B cell (primary cell): ENCODE results near the gene GLP2R. TPM values are rescaled to one million over a fixed set of nuclear protein-coding genes. Genes with fewer than 3 reads are reported as not detected.
"Not testable (repeated sequence)": the region's sequence is repeated elsewhere in the genome, so short reads cannot be mapped to it uniquely, and the experiment has no call there.

Experiments
- ATAC-seq: fragments of 200-7000 bp; cut with Tn5 transposase; one replicate; pipeline ENCODE4 v1.10.0; 2021; ENCODE audit warnings: low read depth, mild to moderate bottlenecking, moderate number of reproducible peaks, moderate library complexity
- CTCF ChIA-PET: fragments of 350-600 bp; sonication (Branson Sonifier 250); formaldehyde crosslinking; loops from one replicate; lab custom pipeline; 2021; ENCODE audit warnings: antibody characterized with exemption, inconsistent platforms; lab: Charles Lee
- POLR2A ChIA-PET: fragments of 350-600 bp; sonication (Branson Sonifier 250); formaldehyde crosslinking; loops from one replicate; lab custom pipeline; 2021; ENCODE audit warnings: antibody characterized with exemption; lab: Charles Lee
- DNase-seq: peaks from one replicate; pipeline ENCODE4 v3.0.0; 2013
- H2AFZ ChIP-seq: 2 replicates; pipeline ENCODE4 v1.6.1; 2012; ENCODE audit warnings: mild to moderate bottlenecking, low read depth, low read length; ENCODE audit not compliant: insufficient read depth, poor library complexity, severe bottlenecking
- H3K27ac ChIP-seq, 2 donors: 1 replicate in 1 of 2; 2 replicates in 1 of 2; pipeline ENCODE4 v1.5.1; 2012 to 2013; ENCODE audit warnings: low read length in 2 of 2, mild to moderate bottlenecking in 2 of 2, moderate library complexity in 1 of 2
- H3K27me3 ChIP-seq, 4 experiments: fragments of 200-600 bp in 1 of 4; sonication (generic) in 1 of 4; replicated peaks in 1 of 4; 1 replicate in 2 of 4; 2 replicates in 2 of 4; pipeline versions ENCODE4 v1.6.1 to v1.7.0; 2013 to 2016; ENCODE audit warnings: low read length in 3 of 4, mild to moderate bottlenecking in 2 of 4, mixed read lengths in 1 of 4, moderate library complexity in 1 of 4; ENCODE audit not compliant: insufficient read depth in 4 of 4, control insufficient read depth in 3 of 4; ENCODE audit errors: control extremely low read depth in 1 of 4
- H3K36me3 ChIP-seq, 2 experiments: replicated peaks in 1 of 2; 1 replicate in 1 of 2; 2 replicates in 1 of 2; pipeline versions ENCODE4 v1.6.1 to v1.7.1; 2013; ENCODE audit warnings: low read length in 1 of 2; ENCODE audit not compliant: insufficient read depth in 2 of 2, control insufficient read depth in 1 of 2; ENCODE audit errors: control extremely low read depth in 1 of 2, extremely low read depth in 1 of 2
- H3K4me1 ChIP-seq, 2 donors: fragments of 200-600 bp in 1 of 2; sonication (generic) in 1 of 2; 1 replicate in 1 of 2; 2 replicates in 1 of 2; pipeline versions ENCODE4 v1.5.1 to v1.6.1; 2013 to 2017; ENCODE audit warnings: low read length in 2 of 2; ENCODE audit not compliant: control insufficient read depth in 2 of 2, insufficient read depth in 2 of 2
- H3K4me2 ChIP-seq: replicated peaks from 2 replicates; pipeline ENCODE3; 2012; ENCODE audit warnings: mild to moderate bottlenecking, low read depth, low read length; ENCODE audit not compliant: poor library complexity, severe bottlenecking
- H3K4me3 ChIP-seq, 5 experiments: fragments of 200-600 bp in 1 of 5; sonication (generic) in 1 of 5; 1 replicate in 3 of 5; 2 replicates in 2 of 5; pipeline versions ENCODE4 v1.5.1 to v1.7.0; 2011 to 2016; ENCODE audit warnings: low read length in 4 of 5, mild to moderate bottlenecking in 4 of 5, low read depth in 2 of 5, control low read depth in 1 of 5, moderate library complexity in 1 of 5; ENCODE audit not compliant: insufficient read depth in 1 of 5; ENCODE audit errors: control extremely low read depth in 1 of 5, extremely low read depth in 1 of 5
- H3K79me2 ChIP-seq: fragments of 200-600 bp; sonication (generic); one replicate; pipeline ENCODE4 v1.6.0; 2016; ENCODE audit warnings: low read length; ENCODE audit not compliant: control insufficient read depth, insufficient read depth
- H3K9ac ChIP-seq: fragments of 200-600 bp; sonication (generic); 2 replicates; pipeline ENCODE4 v1.6.1; 2017; ENCODE audit warnings: mild to moderate bottlenecking, low read length, moderate library complexity
- H3K9me3 ChIP-seq, 3 donors: one replicate each; pipeline versions ENCODE4 v1.6.1 to v1.7.1; 2013; ENCODE audit warnings: low read length in 2 of 3; ENCODE audit not compliant: control insufficient read depth in 2 of 3, insufficient read depth in 1 of 3; ENCODE audit errors: control extremely low read depth in 1 of 3
- H4K20me1 ChIP-seq: 2 replicates; pipeline ENCODE4 v1.6.0; 2012; ENCODE audit warnings: mild to moderate bottlenecking, low read length; ENCODE audit not compliant: insufficient read depth, control insufficient read depth, poor library complexity, severe bottlenecking
- H3K27ac Mint-ChIP-seq: one replicate; pipeline ENCODE4 v1.8.0; 2021; ENCODE audit warnings: mixed read lengths
- H3K27me3 Mint-ChIP-seq: one replicate; pipeline ENCODE4 v1.8.0; 2021; ENCODE audit warnings: mixed read lengths
- H3K4me1 Mint-ChIP-seq: one replicate; pipeline ENCODE4 v1.8.0; 2021; ENCODE audit warnings: mixed read lengths
- H3K4me3 Mint-ChIP-seq: one replicate; pipeline ENCODE4 v1.8.0; 2021; ENCODE audit warnings: mixed read lengths
- H3K9me3 Mint-ChIP-seq: one replicate; pipeline ENCODE4 v1.8.0; 2022; ENCODE audit warnings: mixed read lengths; ENCODE audit not compliant: insufficient read depth
- CTCF ChIP-seq: fragments of 200-600 bp; IDR thresholded peaks from one replicate; pipeline ENCODE4 v1.8.0; 2022; ENCODE audit warnings: antibody characterized with exemption, mild to moderate bottlenecking
- EZH2 ChIP-seq: IDR thresholded peaks from 2 replicates; pipeline ENCODE4 v1.6.1; 2012; ENCODE audit warnings: borderline replicate concordance, low read depth, mild to moderate bottlenecking, moderate library complexity, low read length; ENCODE audit not compliant: insufficient read depth, poor library complexity, severe bottlenecking
- WGBS: methylation state at CpG from one replicate; pipeline ENCODE4 v1.1.5; 2013; ENCODE audit warnings: missing lambda C conversion rate; ENCODE audit not compliant: insufficient coverage; 5-methylcytosine and 5-hydroxymethylcytosine counted together
- intact Hi-C: fragments of 100-400 bp; cut with micrococcal nuclease; formaldehyde crosslinking; loops from one replicate; pipeline ENCODE4 v1.10.0; 2022
- polyA plus RNA-seq: library from polyadenylated mRNA; depleted of rRNA; stranded (reverse); fragments of >200 nt; gene quantifications from 2 replicates; pipeline ENCODE4 v1.2.3, GENCODE V29; 2012
- total RNA-seq, 2 donors: library from RNA; stranded (reverse); fragments of 120-200 nt in 1 of 2; gene quantifications; 1 replicate in 1 of 2; 2 replicates in 1 of 2; pipeline versions ENCODE4 v1.2.3 to v1.2.4, GENCODE V29; 2013 to 2022

The GLP2R gene
- total and polyA plus RNA-seq, 2 donors (not counting 1 experiment from before 2014, with no cell fraction given), result not detected

- ATAC-seq (no peak), DNase-seq (no peak)
- Histone ChIP-seq H3K9me3 (no peaks in the 10 kb centered on the region), H3K79me2 (no peaks in the 10 kb centered on the region), H3K27ac (no peak overlapping the region), H3K27me3 (no peaks in the 10 kb centered on the region), H2AFZ (no peak overlapping the region), H3K9ac (no peak overlapping the region), H3K4me1 (no peaks in the 10 kb centered on the region), H3K4me2 (no peak overlapping the region), H3K4me3 (no peak overlapping the region), H4K20me1 (no peaks in the 10 kb centered on the region), H3K36me3 (peaks cover 0 to 2% of the 10 kb centered on the region in 2 experiments)
- CTCF ChIA-PET, result interaction anchor here (3.8 kb wide), 1 partner anchor 699 kb away, joined by 18 read pairs; no protein-coding TSS in a partner anchor
- no peaks in the 10 kb centered on the region for H3K9me3 Mint-ChIP-seq
- intact Hi-C loops, result no loop called here
- TF ChIP-seq CTCF, result no peak
- TF ChIP-seq EZH2, result no peak
- H3K27ac Mint-ChIP-seq, result no peak overlapping the region
- 90% methylated on average over 3 of the region's 5 CpGs for WGBS
- no peak overlapping the region for H3K4me3 Mint-ChIP-seq
- no peaks in the 10 kb centered on the region for H3K4me1 Mint-ChIP-seq
- POLR2A ChIA-PET, result no interaction called here
- H3K27me3 Mint-ChIP-seq, result no peaks in the 10 kb centered on the region
Observed at GRCh38 chr17:9918804-9919352, 93.2 kb downstream of the GLP2R start.

GRCh38 chr17:9921216-9921615 is 95.5 kb downstream of the GLP2R start:
- CTCF ChIA-PET, result interaction anchor here (0.7 to 3.8 kb wide), 3 partner anchors 11 to 697 kb away, joined by 3 to 18 read pairs (median 3); no protein-coding TSS in a partner anchor
- H3K4me2 ChIP-seq, H3K9ac ChIP-seq, H2AFZ ChIP-seq, DNase-seq, H3K27ac ChIP-seq, H3K27me3 Mint-ChIP-seq, ATAC-seq, H3K9me3 ChIP-seq, H3K4me1 Mint-ChIP-seq, H3K4me3 Mint-ChIP-seq, H3K27me3 ChIP-seq, H4K20me1 ChIP-seq, H3K4me1 ChIP-seq, H3K27ac Mint-ChIP-seq, intact Hi-C loops, H3K4me3 ChIP-seq, POLR2A ChIA-PET, H3K79me2 ChIP-seq, H3K36me3 ChIP-seq, H3K9me3 Mint-ChIP-seq: not testable (repeated sequence)
- 86% methylated on average over 8 of the region's 13 CpGs for WGBS
